CD4-positive, alpha-beta T cell treated with Interleukin-2 at 100 ng/mL for 4 hours (primary cell): ENCODE measurements around the gene TBL1X.

Experiments used
- DNase-seq: peaks from one replicate; pipeline ENCODE4 v3.0.0-alpha.2; 2020; ENCODE audit warnings: low spot score

The TBL1X gene

DNA sequence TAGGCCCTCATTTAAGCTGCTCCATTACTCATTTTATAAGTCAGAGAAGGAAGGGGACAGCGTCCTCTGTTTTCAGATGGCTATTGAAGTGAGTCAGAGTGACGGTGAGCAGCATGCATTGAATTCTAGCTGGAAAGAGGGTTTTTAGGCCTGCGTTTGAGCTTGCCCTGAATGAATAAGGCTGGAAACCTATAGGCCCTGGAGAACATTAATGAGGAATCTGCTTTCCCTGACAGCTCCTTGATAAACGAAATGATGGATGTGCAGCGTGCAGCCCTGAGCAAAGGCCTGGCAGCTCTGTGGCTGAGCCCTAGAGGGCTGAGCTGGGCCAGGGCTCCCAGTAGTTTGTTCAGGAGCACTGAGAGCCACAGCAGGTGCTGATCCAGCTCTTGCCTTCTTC lies 33.4 kb downstream of the TBL1X start:
- no peak for DNase-seq

DNA sequence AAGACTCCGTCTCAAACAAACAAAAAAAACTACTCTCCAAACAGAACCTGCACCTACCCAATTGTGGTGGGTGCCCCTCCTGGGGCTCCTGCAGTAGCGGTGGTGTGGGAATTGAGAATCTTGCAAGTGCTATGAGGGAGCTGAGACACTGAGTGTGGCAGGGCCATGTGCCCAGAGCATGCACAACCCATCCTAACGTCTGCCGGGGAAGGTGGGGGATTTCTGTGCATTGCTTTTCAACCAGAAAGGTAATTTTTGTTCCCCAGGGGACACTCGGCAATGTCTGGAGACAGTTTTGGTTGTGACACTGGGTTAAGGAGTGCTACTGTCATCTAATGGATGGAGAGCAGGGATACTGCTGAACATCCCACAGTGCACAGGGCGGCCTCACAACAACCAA lies 35.7 kb downstream of the TBL1X start:
- no peak for DNase-seq

DNA sequence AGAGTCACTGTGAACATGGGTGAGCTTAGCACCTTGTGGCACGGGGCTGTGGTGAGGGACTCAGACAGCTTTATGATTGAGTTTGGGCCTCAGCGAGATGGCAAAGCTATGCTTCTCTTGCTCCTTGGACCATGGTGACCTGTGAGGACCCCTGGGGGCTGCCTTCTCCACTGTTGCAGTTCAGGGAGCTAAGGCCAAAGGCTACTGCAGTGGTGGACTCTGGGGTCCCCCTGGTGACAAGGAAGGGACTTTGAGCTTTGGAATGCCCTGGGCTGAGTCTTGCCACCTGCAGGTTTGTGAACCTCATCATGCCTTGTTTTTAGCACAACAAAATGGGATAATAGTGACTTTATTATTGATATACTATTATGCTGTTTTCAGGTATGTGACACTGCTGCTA lies 36.5 kb downstream of the TBL1X start:
- DNase-seq: no peak

DNA sequence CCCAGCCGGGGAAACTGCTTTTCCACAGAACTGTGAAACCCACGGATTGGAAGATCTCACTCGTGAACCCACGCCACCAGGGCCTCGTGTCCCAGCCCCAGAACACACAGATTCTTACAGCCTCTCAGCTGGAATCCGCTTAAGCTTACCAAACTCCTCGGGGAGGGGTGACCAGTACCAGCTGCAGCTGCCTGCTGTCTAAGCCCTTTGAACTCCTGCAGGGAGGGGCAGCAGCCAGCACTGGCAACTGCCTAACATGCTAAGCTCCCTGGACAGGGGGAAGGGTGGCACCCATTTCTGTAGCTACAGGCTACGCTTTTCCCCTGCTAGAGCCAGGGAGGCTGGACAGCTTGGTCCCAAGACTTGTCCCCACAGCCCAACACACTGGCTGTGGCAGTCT lies 38.4 kb downstream of the TBL1X start:
- DNase-seq: no peak

DNA sequence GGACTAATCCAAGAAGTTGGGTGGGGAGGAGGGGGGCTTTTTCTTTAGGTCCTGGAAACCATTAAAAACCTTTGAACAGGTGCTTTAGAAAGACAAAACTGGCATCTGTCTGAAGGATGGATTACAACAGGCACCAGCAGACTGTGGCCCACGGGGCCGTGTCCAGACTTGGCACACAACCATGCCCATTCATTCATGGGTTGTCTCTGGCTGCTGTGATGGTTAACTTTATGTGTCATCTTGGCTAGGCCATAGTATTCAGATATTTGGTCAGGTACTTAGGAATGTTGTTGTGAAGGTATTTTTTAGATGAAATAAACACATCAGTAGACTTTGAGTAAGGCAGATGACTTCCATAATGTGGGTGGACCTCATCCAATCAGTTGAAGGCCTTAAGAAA lies 45.5 kb downstream of the TBL1X start:
- no peak for DNase-seq

DNA sequence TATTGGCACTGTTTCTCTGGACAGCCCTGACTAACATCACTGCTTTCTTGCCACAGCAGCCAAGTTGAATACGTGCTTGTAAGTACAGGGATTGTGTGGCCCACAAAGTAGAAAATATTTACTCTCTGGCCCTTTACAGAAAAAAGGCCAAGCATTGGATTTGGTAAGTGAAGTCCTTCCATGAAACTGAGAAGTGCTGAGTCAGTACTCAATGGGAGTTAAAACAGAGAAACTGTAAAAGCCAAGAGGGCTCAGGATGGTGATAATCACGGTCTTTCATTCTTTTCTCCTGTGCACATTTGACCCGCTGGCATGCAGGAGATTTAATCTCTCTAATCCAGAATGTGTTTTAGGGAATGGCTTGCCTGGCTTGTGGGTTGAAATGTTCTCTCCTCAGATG lies 46.1 kb downstream of the TBL1X start:
- DNase-seq: no peak

DNA sequence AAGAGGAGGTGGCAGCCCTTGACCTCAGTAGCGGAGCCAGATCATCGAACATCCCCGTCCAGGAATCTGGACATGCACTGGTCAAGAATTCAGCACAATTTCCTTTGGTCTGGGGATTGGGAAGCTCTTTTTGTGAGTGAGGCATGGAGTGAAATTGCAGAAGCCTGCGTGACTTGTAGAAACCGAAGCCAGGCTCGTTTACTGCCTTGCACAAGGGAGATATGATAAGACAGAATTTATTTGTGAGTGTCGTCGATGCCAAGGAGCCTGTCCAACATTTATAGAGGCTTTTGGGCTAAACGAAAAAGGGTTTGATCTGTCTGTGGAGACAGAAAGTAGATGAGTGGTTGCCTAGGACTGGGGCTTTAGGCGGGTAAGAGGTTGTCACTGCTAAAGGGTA lies 50.6 kb downstream of the TBL1X start:
- DNase-seq: no peak

DNA sequence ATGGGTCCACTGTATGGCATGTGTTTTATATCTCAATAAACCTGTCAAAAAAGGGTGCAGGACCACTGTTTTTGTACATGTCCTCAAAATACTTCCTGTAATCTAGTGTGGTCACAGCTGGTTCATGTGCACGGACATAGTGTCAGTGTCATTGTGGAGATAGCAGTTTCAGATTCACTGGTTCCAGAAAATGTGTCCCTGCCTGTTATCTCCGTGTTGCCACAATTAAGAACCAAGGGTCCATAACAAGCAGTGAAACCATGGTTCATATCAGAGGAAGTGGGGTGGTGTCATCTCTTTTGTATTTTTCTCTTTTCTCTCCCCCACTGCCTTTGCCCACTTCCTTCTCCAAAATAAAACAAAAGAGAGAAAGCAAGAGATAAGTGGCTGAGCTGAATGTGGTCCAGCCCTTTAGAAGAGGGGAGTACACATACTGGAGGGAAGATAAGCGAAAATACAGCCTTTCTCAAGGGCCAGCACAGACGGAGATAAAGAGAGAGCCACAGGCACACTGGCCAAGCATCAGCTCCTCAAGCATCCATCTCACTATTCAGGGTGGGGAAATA lies 51.2 kb downstream of the TBL1X start:
- DNase-seq: no peak

DNA sequence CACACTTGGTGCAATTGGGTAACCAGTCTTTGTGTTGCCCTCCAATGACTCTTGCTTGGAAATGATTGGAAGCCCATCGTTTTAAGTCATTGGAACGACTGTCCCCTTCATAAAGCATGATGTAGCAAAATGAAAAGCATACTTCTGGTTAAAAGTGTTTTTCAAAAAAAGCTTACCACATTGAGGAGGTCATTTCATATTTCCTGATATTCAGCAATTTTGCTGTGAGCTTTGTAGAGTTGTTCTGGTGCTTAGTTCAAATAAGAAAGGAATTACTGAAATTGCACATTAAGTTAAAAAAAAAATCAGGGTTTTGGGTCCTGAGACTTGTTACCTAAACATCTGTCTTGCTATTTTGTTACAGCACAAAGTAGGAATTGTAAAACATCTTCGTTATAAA lies 51.8 kb downstream of the TBL1X start:
- DNase-seq: no peak

DNA sequence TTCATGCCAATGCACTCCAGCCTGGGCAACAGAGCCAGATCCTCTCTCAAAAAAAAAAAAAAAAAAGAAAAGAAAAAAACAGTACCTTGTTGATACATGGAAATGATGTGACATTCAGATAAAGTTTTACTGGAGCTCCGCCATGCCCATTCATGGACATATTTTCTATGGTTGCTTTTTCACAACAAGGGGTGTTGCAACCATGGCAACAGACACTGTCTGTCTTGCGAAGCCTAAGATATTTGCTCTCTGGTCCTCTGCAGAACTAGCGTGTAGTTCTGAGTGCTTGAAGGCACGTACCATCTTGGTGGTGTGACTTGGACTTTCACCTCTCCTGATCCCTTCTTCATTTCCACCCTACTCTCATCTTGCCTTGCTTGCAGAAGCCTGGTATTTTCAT lies 53.2 kb downstream of the TBL1X start:
- DNase-seq: no peak

DNA sequence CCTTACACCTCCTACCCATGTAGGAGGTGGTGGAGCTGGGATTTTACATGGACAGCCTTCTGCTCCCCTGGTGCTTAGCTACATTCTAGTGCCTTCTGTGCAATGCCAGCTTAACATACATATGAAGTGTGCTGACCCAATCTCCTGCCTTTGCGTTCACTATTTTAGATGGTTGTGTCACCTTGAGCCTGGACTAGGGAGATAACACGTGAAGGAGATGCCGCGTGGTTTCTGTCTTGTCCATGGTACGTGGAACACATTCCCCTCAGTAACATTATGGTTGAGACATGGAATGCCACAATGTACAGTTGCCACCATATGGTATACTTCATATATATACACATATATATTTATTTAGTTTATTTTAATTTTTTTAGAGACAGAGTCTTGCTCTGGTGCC lies 54.0 kb downstream of the TBL1X start:
- DNase-seq: no peak

DNA sequence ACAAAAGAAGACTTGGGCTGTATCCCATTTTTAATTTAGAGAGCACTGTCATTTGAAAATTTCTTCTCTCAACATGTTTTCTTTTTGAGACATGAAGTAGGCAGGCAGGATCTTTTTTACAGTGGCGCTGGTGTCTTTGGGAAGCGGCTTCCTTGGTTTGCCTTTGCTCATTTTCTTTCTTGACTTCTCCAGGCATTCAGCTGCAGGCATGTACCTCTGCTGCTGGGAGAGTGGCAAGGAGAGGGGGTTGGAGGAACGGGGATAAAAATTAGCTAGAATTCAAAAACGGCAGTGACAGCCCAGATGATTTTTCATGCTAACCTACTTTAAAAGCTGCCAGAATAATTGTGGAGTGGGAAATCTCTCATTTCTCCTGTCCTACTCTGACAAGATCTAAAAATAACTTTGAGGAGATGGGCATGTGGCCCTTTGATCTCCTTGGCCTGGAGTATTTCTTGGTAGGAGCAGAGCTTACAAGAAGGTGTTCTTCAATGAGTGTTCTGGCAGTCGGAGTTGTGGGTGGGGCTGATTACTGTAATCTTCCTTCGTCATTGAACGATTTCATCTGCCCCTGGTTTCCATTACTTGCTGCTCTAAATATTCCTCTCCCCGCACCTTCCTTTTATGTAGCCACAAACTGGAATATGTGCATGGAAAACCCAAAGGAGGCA lies 54.8 kb downstream of the TBL1X start:
- no peak for DNase-seq

DNA sequence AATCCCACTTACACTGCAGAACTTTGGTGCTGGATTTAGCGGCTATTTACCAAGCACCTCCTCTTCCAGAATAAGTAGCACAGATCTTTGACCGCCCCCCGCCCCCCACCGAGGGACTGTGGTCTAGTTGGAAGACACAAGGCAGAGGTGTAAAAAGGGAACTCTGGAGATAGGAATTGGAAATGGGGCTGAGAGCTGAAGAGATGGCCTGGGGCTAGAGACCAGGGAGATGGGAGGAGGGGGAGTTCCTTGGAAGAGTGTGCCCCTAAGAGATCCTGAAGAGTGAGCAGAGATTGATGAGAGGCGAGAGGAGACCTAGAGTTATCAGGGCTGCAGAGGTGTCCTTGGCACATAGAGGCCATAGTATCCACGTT lies 55.3 kb downstream of the TBL1X start:
- DNase-seq: no peak

DNA sequence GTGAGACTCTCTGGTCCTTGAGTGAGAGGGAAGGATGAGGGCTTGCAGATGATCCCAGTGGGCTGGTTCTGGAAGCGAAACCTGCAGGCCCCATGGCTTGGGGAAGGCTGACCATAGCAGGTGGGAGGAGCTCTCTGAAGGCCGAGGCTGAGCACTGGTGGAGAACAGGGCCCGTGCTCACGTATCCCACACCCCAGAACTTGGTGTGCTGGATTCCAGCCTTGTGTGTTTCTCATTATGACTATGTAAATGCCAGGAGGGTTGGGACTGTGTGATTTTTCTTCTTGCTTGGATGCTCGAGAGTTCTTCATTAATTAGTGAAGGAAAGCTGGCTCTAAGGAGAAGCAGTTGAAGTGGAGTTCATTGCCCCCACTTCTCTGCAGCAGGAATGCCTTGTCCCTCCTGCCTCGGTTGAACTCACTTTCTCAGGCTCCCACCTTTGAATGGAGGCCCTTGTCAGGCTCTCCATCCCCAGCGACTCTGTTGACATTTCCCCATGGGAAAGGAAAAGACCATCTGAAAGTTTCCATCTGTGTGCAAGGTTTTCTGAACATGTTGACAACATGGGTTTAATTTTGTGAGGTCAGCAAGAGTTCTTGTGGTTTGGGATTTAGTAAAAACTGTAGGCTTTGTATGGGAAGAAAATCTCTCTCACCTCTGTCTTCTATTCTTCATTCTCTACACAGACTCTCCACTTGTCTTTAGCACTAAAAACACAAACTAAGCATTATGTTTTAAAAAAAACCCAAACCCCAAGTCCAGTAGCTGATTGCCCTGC lies 57.7 kb downstream of the TBL1X start:
- no peak for DNase-seq

DNA sequence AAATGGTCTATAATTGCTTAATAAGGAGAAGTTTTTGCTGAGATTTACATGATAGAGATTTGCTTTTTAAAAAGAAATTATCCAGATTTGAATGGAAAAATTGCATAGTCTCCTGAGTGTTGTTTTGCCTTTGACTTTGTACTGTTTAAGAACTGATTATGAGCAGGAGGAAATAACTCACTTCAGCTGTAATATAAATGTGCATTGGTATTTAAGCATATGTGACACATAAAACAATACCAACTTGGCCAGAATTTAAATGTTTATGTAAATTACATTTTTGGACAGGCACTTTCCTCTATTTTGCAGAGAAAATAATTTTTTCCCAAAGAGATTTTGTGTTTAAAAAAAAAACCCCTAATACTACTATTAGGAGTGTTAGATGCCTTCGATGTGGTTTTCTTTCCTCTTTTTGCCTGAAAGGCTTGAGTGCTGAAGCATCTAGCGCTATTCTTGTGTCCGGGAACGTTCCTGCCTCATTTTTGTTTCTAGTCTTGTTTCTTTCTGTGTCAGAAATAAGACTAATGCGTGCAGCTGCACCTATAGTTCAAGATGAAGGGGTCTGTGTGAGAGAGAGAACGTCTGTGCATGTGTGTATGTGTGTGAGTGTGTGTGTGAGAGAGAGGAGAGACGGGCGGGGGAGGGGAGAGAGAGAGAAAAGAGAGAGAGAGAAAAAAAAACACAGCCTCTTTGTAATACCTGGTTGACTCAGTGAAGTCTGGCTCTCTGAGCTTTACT lies 60.8 kb downstream of the TBL1X start:
- no peak for DNase-seq

DNA sequence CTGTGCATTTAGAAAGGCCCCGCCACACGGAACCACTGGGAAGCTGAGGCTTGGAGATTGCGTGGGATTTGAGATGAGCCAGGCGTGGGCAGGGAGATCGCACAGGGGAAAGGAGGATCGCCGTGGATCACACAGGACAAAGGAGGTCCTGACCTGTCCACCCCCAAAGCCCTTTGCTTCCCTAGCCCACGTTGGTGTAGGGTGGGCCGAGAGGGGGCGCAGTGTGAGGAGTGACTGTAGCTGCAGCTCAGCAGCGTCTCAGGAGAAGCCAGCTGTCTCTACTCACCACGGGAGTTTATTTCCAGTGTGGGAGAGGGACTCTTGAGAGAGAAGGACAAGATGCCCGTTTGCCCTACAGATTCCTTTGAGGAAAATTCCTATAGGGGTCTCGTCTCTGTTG lies 62.1 kb downstream of the TBL1X start:
- no peak for DNase-seq

DNA sequence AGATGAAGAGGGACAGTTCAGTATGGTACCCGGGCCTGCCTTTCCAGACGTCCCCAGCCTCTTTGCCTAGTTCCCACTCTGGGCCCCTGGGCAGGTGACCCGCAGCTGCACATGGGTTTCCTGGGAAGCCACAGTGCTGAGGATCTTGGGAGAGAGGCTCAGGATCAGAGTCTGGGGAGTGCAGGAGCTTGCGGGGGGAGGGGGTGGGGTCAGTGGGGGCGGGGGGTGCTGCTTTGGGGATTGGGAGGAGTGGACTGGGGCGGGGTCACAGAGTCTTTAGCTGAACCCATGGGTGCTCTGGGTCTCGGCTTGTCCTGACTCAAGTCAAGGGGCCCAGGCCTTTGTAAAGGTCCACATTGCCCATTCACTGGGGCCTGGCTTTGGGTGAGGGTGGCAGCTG lies 63.6 kb downstream of the TBL1X start:
- no peak for DNase-seq

DNA sequence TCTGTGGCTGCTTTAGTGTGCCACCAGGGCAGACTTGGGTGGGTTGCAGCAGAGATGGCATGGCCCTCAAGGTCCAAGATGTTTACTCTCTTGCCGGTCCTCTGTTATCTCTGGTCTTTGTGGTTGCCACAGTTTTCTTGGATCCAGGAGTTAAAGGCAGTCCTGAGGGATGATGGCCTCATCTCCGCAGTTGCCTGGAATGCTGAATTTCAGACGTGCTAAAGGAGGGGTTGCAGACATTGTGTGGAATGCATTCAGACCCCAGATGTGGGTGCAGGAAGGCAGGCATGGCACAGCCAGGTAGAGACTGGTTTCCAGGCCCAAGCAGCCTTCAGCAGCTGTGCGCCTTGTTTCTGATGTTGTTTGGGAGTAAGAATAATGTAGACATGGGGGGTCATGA lies 64.4 kb downstream of the TBL1X start:
- no peak for DNase-seq

DNA sequence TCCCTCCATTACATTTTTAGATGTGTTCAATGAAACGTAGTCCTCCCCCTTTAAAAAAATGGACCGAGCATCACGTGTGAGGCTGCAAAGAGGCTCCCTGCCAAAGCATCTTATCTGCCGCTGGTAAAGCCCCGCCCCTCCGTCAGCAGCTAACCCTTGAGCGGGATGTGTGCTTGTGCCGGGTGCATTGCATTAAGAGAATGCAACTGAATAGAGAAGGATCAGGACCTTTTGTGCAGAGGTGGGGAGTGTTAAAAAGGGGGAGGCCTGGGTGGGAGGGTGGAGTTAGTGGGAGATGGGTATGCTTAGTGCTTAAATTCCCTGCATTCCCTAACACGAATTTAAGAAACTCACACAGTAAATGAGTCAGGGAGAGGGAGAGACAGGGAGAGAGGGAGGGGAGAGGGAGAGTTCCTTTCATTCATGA lies 66.0 kb downstream of the TBL1X start:
- peak; percentile 56 for DNase-seq

DNA sequence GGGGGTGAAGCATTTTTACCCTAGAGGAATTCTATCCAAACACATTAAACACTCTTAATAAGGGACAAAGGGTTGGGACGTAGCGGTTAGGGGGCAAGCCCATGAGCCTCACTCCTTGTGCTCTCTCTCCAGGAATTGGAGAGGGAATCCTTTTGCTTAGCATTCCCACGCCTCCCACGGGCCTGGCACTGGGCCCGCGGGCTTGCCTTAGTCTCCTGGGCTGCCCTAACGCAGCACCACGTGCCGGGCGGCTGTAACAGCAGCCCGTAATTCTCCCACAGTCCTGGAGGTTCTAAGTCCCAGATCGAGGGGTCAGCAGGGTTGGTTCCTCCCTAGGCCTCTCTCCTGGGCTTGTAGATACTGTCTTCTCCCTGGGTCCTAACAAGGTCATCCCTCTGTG lies 67.5 kb downstream of the TBL1X start:
- DNase-seq: no peak

DNA sequence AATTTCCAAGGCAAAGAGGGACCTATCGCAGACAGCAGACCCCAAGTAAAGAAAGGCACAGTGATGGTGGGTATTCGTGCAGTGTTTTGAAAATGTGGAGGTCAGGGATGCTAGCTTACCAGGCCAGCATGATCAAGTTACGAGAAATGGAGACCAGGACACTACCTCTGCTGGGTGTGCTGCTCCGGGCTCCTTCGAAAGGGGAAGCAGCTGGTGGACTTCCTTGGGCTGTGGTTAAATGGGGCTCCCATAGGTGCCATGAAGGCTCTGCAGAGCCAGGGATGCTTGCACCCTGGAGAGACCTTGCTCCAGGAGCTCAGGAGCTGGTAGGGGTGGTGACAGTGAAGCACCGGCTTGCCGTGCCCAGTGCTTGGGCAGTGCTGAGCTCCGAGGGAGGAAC lies 68.8 kb downstream of the TBL1X start:
- no peak for DNase-seq

DNA sequence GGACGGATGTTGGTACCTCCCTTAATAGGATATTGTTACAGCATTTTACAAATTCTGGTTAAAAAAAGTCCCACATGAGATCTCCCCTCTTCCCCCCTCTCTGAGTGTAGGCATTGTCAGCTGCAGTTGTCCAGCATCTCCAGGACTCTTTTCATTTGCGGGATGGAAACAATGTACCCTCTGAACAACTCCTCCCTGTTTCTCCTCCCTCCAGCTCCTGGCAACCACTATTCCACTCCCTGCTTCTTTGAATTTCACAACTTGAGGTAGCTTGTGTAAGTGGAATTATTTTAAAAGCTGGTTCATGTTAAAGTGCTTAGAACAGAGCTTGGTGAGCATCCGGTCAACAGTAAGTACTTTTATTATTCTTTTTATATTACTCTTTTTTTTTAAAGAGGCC lies 69.8 kb downstream of the TBL1X start:
- DNase-seq: no peak

DNA sequence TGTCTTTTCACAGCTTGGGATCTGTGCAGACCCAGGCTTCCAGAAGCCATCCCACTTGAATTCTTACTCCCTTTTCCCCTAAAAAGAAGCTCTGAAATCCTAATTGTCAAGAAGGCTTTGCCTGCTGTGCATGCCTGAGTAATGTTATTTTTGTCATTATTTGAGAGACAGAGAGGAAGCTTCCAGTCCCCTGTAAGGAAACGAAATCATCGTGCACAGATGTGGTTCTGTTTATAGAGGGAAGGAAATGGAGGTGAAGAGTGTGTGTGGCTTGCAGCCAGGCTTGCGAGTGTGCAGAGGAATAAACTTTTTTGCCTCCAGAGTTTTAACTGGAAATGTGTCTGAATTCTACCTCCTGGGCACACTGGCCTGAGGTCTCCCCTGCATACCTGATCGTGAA lies 70.2 kb downstream of the TBL1X start:
- DNase-seq: no peak
